ENCODE data around the gene RAB1A. TPM values are rescaled to one million over a fixed set of nuclear protein-coding genes. Genes with fewer than 3 reads are reported as not detected.

Gene RAB1A
- total RNA-seq, 1 experiment from 2014 or later = 128 TPM

DNA sequence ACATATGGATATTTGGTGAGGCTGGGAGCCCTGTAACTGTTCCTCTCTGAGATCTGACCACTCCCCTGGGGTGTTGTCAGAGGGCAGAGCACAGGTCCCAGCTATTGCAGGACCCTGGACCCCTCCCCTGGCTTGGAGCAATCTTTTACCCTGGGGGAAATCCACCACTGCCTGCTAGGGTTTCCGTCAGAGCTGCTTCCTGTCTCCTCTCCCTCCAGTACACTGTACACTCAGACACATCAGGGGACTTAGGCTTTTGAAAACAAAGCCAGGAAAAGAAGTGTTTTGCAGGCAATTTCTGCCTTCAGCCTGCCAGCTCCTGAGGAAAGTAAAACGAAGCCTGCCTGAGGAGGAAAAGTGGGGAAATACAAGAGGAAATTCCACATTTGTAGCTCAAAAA is 86.9 kb downstream of the RAB1A start:
- ChIA-PET POLR2A (no interaction called here), CTCF (interaction anchor here (1.9 kb wide), 1 partner anchor 125 kb away, joined by 5 read pairs; no protein-coding TSS in a partner anchor)
- BruUV-seq (replicated peaks) = no TSS peak
- DNase-seq (ENCODE audit: low read depth, low spot score) (no peak), ATAC-seq (no peak)
- Histone ChIP-seq H3K27me3 (ENCODE audit: control insufficient read depth, insufficient read depth, low read length) (no peaks in the 10 kb centered on the region), H3K36me3 (ENCODE audit: control insufficient read depth, insufficient read depth, low read length) (no peaks in the 10 kb centered on the region), H3K4me3 (ENCODE audit: low read depth in 2 of 2, low read length in 2 of 2) (no peak overlapping the region), H3K4me1 (ENCODE audit: control insufficient read depth, insufficient read depth, low read length) (no peaks in the 10 kb centered on the region), H3K9me3 (ENCODE audit: control insufficient read depth, insufficient read depth, low read depth, low read length) (no peaks in the 10 kb centered on the region; the same call in 1 of the 2 replicates), H3K27ac (ENCODE audit: low read length) (no peak overlapping the region)
- in situ Hi-C loops (cut with HindIII; ENCODE audit: low pct_unique_long_range_greater_than_20kb, low sequenced_read_pairs) = no loop called here
- no peak for TF ChIP-seq SIN3A (IDR thresholded peaks at IDR 0.05; ENCODE audit: borderline replicate concordance, insufficient read depth, low read depth, low read length)
- TF ChIP-seq, protein P1, sequence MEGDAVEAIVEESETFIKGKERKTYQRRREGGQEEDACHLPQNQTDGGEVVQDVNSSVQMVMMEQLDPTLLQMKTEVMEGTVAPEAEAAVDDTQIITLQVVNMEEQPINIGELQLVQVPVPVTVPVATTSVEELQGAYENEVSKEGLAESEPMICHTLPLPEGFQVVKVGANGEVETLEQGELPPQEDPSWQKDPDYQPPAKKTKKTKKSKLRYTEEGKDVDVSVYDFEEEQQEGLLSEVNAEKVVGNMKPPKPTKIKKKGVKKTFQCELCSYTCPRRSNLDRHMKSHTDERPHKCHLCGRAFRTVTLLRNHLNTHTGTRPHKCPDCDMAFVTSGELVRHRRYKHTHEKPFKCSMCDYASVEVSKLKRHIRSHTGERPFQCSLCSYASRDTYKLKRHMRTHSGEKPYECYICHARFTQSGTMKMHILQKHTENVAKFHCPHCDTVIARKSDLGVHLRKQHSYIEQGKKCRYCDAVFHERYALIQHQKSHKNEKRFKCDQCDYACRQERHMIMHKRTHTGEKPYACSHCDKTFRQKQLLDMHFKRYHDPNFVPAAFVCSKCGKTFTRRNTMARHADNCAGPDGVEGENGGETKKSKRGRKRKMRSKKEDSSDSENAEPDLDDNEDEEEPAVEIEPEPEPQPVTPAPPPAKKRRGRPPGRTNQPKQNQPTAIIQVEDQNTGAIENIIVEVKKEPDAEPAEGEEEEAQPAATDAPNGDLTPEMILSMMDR (IDR thresholded peaks at IDR 0.05) = no peak
- TF ChIP-seq POLR2AphosphoS5 (IDR thresholded peaks at IDR 0.05; ENCODE audit: low read depth, low read length) = no peak
- TF ChIP-seq TCF7L2 (IDR thresholded peaks at IDR 0.05; ENCODE audit: low read depth, low read length) = no peak
- TF ChIP-seq, protein P2, sequence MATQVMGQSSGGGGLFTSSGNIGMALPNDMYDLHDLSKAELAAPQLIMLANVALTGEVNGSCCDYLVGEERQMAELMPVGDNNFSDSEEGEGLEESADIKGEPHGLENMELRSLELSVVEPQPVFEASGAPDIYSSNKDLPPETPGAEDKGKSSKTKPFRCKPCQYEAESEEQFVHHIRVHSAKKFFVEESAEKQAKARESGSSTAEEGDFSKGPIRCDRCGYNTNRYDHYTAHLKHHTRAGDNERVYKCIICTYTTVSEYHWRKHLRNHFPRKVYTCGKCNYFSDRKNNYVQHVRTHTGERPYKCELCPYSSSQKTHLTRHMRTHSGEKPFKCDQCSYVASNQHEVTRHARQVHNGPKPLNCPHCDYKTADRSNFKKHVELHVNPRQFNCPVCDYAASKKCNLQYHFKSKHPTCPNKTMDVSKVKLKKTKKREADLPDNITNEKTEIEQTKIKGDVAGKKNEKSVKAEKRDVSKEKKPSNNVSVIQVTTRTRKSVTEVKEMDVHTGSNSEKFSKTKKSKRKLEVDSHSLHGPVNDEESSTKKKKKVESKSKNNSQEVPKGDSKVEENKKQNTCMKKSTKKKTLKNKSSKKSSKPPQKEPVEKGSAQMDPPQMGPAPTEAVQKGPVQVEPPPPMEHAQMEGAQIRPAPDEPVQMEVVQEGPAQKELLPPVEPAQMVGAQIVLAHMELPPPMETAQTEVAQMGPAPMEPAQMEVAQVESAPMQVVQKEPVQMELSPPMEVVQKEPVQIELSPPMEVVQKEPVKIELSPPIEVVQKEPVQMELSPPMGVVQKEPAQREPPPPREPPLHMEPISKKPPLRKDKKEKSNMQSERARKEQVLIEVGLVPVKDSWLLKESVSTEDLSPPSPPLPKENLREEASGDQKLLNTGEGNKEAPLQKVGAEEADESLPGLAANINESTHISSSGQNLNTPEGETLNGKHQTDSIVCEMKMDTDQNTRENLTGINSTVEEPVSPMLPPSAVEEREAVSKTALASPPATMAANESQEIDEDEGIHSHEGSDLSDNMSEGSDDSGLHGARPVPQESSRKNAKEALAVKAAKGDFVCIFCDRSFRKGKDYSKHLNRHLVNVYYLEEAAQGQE (IDR thresholded peaks at IDR 0.05; ENCODE audit: insufficient read depth in 1 of 2, low read depth in 2 of 2, low read length in 1 of 2) = no peak
- intact Hi-C loops (cut with micrococcal nuclease; ENCODE audit: unreplicated experiment) = loop anchor here (10.0 kb wide), 1 partner anchor 532 kb away; no protein-coding TSS in a partner anchor

DNA sequence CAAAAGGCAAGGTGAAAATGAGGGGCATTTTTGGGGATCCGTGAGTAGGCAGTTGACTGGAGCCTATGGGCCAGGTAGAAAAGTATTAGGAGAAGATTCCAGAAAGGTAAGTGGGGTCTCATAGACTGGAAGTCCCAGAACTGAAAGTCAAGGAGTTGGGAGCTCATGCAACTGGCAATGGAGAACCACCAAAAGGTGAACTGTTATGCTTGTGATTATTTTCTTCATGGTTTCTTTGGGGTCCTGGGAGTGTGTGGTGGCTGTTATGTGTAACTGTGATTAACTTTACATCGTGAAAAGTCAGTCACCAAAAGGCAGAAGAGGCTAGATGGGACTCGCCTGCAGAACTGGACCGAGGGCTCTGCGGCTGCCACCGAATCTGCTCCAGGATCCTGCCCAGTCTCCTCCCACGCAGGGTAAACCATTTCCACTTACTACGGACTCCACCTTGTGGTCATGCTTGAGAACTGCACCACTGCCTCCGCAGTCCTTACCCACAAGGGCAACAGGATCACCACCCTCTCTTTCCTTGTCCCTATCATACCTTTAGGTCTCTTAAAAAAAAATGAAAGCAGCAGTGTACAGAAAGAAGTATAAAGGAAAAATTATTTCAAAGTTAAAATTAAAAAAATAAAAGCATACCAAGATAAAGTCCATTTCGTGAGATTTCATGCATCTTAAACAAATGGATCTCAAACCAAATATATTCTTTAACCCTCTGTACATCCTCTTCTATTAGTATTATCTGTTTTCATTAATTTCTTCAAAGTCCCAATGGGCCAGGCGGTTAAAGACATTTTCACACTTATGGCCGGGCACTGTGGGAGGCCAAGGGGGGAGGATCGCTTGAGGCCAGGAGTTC is 89.3 kb downstream of the RAB1A start:
- no TSS peak for BruUV-seq (replicated peaks)
- no peaks in the 10 kb centered on the region for H3K36me3 ChIP-seq (ENCODE audit: control insufficient read depth, insufficient read depth, low read length)
- ATAC-seq = peak; percentile 99
- no peak overlapping the region for H3K27ac ChIP-seq (ENCODE audit: low read length)
- POLR2A ChIA-PET = no interaction called here
- CTCF ChIA-PET = interaction anchor here (0.5 kb wide), 1 partner anchor 145 kb away, joined by 4 read pairs; no protein-coding TSS in a partner anchor
- peak; percentile 74 for DNase-seq (ENCODE audit: low read depth, low spot score)
- H3K4me3 ChIP-seq (ENCODE audit: low read depth in 2 of 2, low read length in 2 of 2) = 0 out of 4 replicates have a peak overlapping the region, but pooled peaks of 1 of the 2 experiments have one; percentile 14
- intact Hi-C loops (cut with micrococcal nuclease; ENCODE audit: unreplicated experiment) (loop anchor here (1.0 to 10.0 kb wide), 2 partner anchors 123 to 534 kb away; no protein-coding TSS in a partner anchor), in situ Hi-C loops (cut with HindIII; ENCODE audit: low pct_unique_long_range_greater_than_20kb, low sequenced_read_pairs) (no loop called here)
- H3K27me3 ChIP-seq (ENCODE audit: control insufficient read depth, insufficient read depth, low read length) = no peaks in the 10 kb centered on the region
- TF ChIP-seq, protein P2 (IDR thresholded peaks at IDR 0.05; ENCODE audit: insufficient read depth in 1 of 2, low read depth in 2 of 2, low read length in 1 of 2) = no peak
- TF ChIP-seq, protein P1 (IDR thresholded peaks at IDR 0.05) = peak; percentile 93
- H3K9me3 ChIP-seq (ENCODE audit: control insufficient read depth, insufficient read depth, low read depth, low read length) = no peaks in the 10 kb centered on the region
- no peaks in the 10 kb centered on the region for H3K4me1 ChIP-seq (ENCODE audit: control insufficient read depth, insufficient read depth, low read length)

Measured in Panc1 (cell line).